Vein endothelial cell (primary cell): ENCODE data around the gene RAB22A. TPM values are rescaled to one million over a fixed set of nuclear protein-coding genes. Genes with fewer than 3 reads are reported as not detected.

ENCODE experiments used
- total RNA-seq: library from RNA; depleted of rRNA; stranded (reverse); fragments of >200 nt; gene quantifications from 2 replicates; pipeline ENCODE4 v1.2.3, GENCODE V29; 2012

The RAB22A gene
- total RNA-seq: 14.7 and 18.8 TPM in 2 replicates

GRCh38 chr20:58309591-58310290, at the start of gene RAB22A:
RAB22A (plus strand) TSS chr20:58309715; CDS start chr20:58309977, 262 bp downstream.

GRCh38 chr20:58388882-58389323, 79.4 kb downstream of the RAB22A start, which contains the start of gene VAPB:
VAPB (plus strand) TSS chr20:58389229; CDS start chr20:58389460, 231 bp downstream.

Other genes starting within 250 kb of the RAB22A start
- gene ANKRD60, start 81.1 kb upstream of the RAB22A start, total RNA-seq: not detected in 2 replicates
- 16.3 and 17.4 TPM in 2 replicates for gene VAPB, start 79.5 kb downstream of the RAB22A start, total RNA-seq
- 0.38 TPM in 1 of 2 replicates, not detected in the other for gene APCDD1L, start 205.7 kb downstream of the RAB22A start, total RNA-seq